Keratinocyte (primary cell): ENCODE results near the gene DISC1. TPM values are rescaled to one million over a fixed set of nuclear protein-coding genes. Genes with fewer than 3 reads are reported as not detected.

Source experiments
- DNase-seq: peaks from one replicate; pipeline ENCODE4 v3.0.0-alpha.2; 2011; ENCODE audit warnings: low read depth, missing footprints, low spot score
- FAIRE-seq: peaks from 2 replicates; lab custom pipeline; 2011; peaks lifted over from hg19 to GRCh38; lab: Jason Lieb, UNC
- H2AFZ ChIP-seq: 2 replicates; pipeline ENCODE4 v1.6.0; 2012; ENCODE audit warnings: low read length, control low read depth, inconsistent platforms; ENCODE audit not compliant: control insufficient read depth
- H3K27ac ChIP-seq: 2 replicates; pipeline ENCODE4 v1.5.1; 2011; ENCODE audit warnings: low read length; ENCODE audit not compliant: control insufficient read depth, insufficient read depth
- H3K27me3 ChIP-seq: 3 replicates; pipeline ENCODE4 v1.6.0; 2011; ENCODE audit warnings: low read length; ENCODE audit not compliant: control insufficient read depth, insufficient read depth; ENCODE audit errors: extremely low read depth
- H3K36me3 ChIP-seq, 2 experiments: 2 replicates in 1 of 2; 3 replicates in 1 of 2; pipeline ENCODE4 v1.5.1; 2011; ENCODE audit warnings: low read length in 2 of 2, mild to moderate bottlenecking in 1 of 2; ENCODE audit not compliant: control insufficient read depth in 2 of 2, insufficient read depth in 2 of 2; ENCODE audit errors: extremely low read depth in 1 of 2
- H3K4me1 ChIP-seq: 3 replicates; pipeline ENCODE4 v1.5.1; 2011; ENCODE audit warnings: low read length; ENCODE audit not compliant: control insufficient read depth, insufficient read depth; ENCODE audit errors: extremely low read depth
- H3K4me2 ChIP-seq: 3 replicates; pipeline ENCODE4 v1.6.0; 2011; ENCODE audit warnings: low read depth, low read length; ENCODE audit not compliant: control insufficient read depth, insufficient read depth; ENCODE audit errors: extremely low read depth
- H3K4me3 ChIP-seq, 3 experiments: fragments of 200-600 bp in 1 of 3; sonication (generic) in 1 of 3; 2 replicates in 2 of 3; 3 replicates in 1 of 3; pipeline ENCODE4 v1.5.1; 2011 to 2016; ENCODE audit warnings: low read length in 3 of 3, mild to moderate bottlenecking in 3 of 3, control low read depth in 2 of 3, inconsistent platforms in 1 of 3, low read depth in 1 of 3, mixed read lengths in 1 of 3, mixed run types in 1 of 3, moderate library complexity in 1 of 3; ENCODE audit not compliant: control insufficient read depth in 2 of 3, insufficient read depth in 2 of 3; ENCODE audit errors: extremely low read depth in 1 of 3
- H3K79me2 ChIP-seq: 2 replicates; pipeline ENCODE4 v1.6.0; 2012; ENCODE audit warnings: low read length; ENCODE audit not compliant: control insufficient read depth, insufficient read depth
- H3K9ac ChIP-seq: 3 replicates; pipeline ENCODE4 v1.6.0; 2011; ENCODE audit warnings: low read length; ENCODE audit not compliant: control insufficient read depth, insufficient read depth; ENCODE audit errors: extremely low read depth
- H3K9me1 ChIP-seq: 3 replicates; pipeline ENCODE4 v1.6.0; 2011; ENCODE audit warnings: low read length; ENCODE audit not compliant: control insufficient read depth, insufficient read depth; ENCODE audit errors: extremely low read depth
- H3K9me3 ChIP-seq: 2 replicates; pipeline ENCODE4 v1.5.1; 2012; ENCODE audit warnings: low read depth, low read length; ENCODE audit not compliant: control insufficient read depth
- H4K20me1 ChIP-seq: 3 replicates; pipeline ENCODE4 v1.6.0; 2011; ENCODE audit warnings: low read length; ENCODE audit not compliant: control insufficient read depth, insufficient read depth; ENCODE audit errors: extremely low read depth
- CTCF ChIP-seq, 3 experiments: IDR thresholded peaks in 1 of 3; conservative IDR thresholded peaks in 1 of 3; optimal IDR thresholded peaks in 1 of 3; 2 replicates in 2 of 3; 3 replicates in 1 of 3; pipeline versions ENCODE3 to v1.5.1; 2011; ENCODE audit warnings: low read length in 3 of 3, mild to moderate bottlenecking in 3 of 3, moderate library complexity in 2 of 3, control low read depth in 1 of 3, inconsistent platforms in 1 of 3; ENCODE audit not compliant: insufficient read depth in 2 of 3; ENCODE audit errors: extremely low read depth in 1 of 3
- EZH2 ChIP-seq: IDR thresholded peaks from one replicate; pipeline ENCODE4 v1.6.1; 2012; ENCODE audit warnings: inconsistent platforms, mild to moderate bottlenecking, low read length, moderate library complexity
- dilution Hi-C: fragments of 300-500 bp; cut with MboI; formaldehyde crosslinking; loops from one replicate; pipeline ENCODE4 v1.7.0; 2020; ENCODE audit warnings: low sequenced_read_pairs; ENCODE audit not compliant: extremely low pct_ligation_motif_present
- polyA plus RNA-seq, 5 experiments: library from polyadenylated mRNA; depleted of rRNA in 3 of 5; stranded (reverse) in 3 of 5; stranded (forward) in 1 of 5; unstranded in 1 of 5; fragments of >200 nt; gene quantifications; 1 replicate in 1 of 5; 2 replicates in 3 of 5; 3 replicates in 1 of 5; pipeline versions ENCODE4 v1.2.1 to v1.2.3, GENCODE V29; 2011 to 2012; ENCODE audit warnings: missing spikeins in 2 of 5, low read depth in 1 of 5, low replicate concordance in 1 of 5

Gene DISC1
- polyA plus RNA-seq, 1 donor (not counting 4 experiments of a cell fraction or from before 2014, with no cell fraction given) = 0.47 TPM

- no peaks in the 10 kb centered on the region for H3K9me3 ChIP-seq
- H3K4me1 ChIP-seq = no peaks in the 10 kb centered on the region
- no peak overlapping the region for H3K4me3 ChIP-seq
- no peak overlapping the region for H3K27ac ChIP-seq
- FAIRE-seq (no peak), DNase-seq (no peak)
- H3K36me3 ChIP-seq = no peaks in the 10 kb centered on the region
- no peak overlapping the region for H3K9ac ChIP-seq
- no peaks in the 10 kb centered on the region for H3K9me1 ChIP-seq
- no peaks in the 10 kb centered on the region for H3K27me3 ChIP-seq
- no peaks in the 10 kb centered on the region for H3K79me2 ChIP-seq
- H2AFZ ChIP-seq = no peak overlapping the region
- no peak overlapping the region for H3K4me2 ChIP-seq
- no peaks in the 10 kb centered on the region for H4K20me1 ChIP-seq
- dilution Hi-C loops = no loop called here
- TF ChIP-seq CTCF (optimal IDR thresholded peaks at IDR 0.05 in 1 of 3, IDR thresholded peaks at IDR 0.05 in 1 of 3, conservative IDR thresholded peaks at IDR 0.05 in 1 of 3; ENCODE audit: extremely low read depth in 1 of 3, insufficient read depth in 2 of 3, low read length in 3 of 3) (no peak), EZH2 (no peak)
Observed at GRCh38 chr1:231808116-231808515, 181.5 kb downstream of the DISC1 start.

GRCh38 chr1:231808990-231809389 lies 182.4 kb downstream of the DISC1 start:
- H4K20me1 ChIP-seq = no peaks in the 10 kb centered on the region
- no peaks in the 10 kb centered on the region for H3K27me3 ChIP-seq
- DNase-seq (no peak), FAIRE-seq (no peak)
- H3K79me2 ChIP-seq = no peaks in the 10 kb centered on the region
- no peaks in the 10 kb centered on the region for H3K9me1 ChIP-seq
- H3K4me3 ChIP-seq = no peak overlapping the region
- no peaks in the 10 kb centered on the region for H3K36me3 ChIP-seq
- dilution Hi-C loops = no loop called here
- TF ChIP-seq CTCF (optimal IDR thresholded peaks at IDR 0.05 in 1 of 3, IDR thresholded peaks at IDR 0.05 in 1 of 3, conservative IDR thresholded peaks at IDR 0.05 in 1 of 3; ENCODE audit: extremely low read depth in 1 of 3, insufficient read depth in 2 of 3, low read length in 3 of 3) (no peak), EZH2 (no peak)
- no peak overlapping the region for H3K27ac ChIP-seq
- H3K9ac ChIP-seq = no peak overlapping the region
- H3K4me2 ChIP-seq = no peak overlapping the region
- no peaks in the 10 kb centered on the region for H3K9me3 ChIP-seq
- no peak overlapping the region for H2AFZ ChIP-seq
- no peaks in the 10 kb centered on the region for H3K4me1 ChIP-seq
